ENCODE results near the gene OSBPL2.

Gene OSBPL2

DNA sequence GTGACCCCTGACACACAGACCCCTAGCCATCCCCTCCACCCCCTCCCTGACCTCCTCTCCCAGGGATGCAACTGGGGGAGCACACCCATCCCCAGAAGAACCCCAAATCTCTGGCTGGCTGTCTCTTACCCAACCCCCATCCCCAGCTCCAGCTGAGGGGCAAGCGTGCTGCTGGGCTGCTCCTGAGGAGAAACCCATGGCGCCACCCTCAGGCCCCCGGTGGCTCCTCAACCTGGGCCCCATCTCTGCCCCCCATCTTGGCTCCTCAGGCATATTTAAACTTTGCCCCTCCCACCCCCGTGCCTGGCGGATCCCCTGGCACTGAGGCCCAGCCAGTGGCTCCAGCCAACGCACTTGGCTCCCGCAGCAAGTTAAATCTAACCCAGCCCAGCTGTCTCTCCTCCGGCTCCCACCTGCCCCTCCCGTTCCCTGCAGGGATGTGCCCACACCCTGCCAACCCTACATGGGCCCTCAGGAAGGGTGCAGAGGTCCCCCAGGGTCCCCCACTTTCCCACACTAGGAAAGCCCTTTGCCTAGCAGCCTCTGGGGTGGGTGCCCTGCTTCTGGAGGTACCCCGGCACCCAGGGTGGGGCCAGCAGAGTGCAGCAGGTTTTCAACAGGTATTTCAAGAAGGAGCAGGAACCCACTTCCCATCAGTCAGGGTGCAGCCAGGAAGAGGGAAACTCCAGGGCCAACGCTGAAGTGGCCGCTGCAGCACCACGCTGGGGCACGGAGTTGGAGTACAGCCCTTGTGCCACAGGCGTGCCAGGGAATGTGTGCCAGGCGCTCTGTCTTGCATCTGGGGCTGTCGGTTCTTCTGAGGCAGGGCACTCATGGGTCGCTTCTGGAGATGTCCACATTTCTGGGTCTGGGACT lies 5.3 kb upstream of the OSBPL2 start:
- Mint-ChIP-seq H3K4me3 (no peak overlapping the region), H3K9me3 (peaks cover 2% of the 10 kb centered on the region), H3K4me1 (peaks cover 4% of the 10 kb centered on the region), H3K27ac (no peak overlapping the region), H3K36me3 (no peaks in the 10 kb centered on the region), H3K27me3 (peaks cover 6% of the 10 kb centered on the region)
- DNase-seq (ENCODE audit: low spot score in 2 of 2): no peak
- no peak for ATAC-seq (ENCODE audit: low read depth)

DNA sequence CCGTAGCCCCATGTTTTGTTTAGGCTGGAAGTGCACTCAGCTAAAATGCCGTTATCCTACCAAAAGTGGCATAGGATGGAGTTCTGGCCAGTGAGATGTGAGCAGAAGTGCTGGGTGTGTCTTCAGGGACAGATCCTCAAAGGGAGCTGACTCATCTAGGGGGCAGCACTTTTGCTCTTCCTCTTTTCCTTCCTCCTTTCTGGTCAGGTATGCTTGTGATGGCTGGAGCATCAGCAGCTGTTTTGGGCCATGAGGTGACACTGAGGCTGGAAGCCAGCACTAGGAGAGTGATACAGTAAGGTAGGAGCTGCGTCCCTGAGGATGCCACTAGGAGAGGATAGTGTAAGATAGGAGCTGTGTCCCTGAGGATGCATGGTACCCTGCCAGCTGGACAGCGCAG lies 4.6 kb upstream of the OSBPL2 start:
- H3K4me1 Mint-ChIP-seq: peaks cover 4% of the 10 kb centered on the region
- DNase-seq (ENCODE audit: low spot score in 2 of 2) (no peak), ATAC-seq (ENCODE audit: low read depth) (no peak)
- H3K27me3 Mint-ChIP-seq: peaks cover 6% of the 10 kb centered on the region
- H3K36me3 Mint-ChIP-seq: no peaks in the 10 kb centered on the region
- no peak overlapping the region for H3K4me3 Mint-ChIP-seq
- peaks cover 2% of the 10 kb centered on the region for H3K9me3 Mint-ChIP-seq
- H3K27ac Mint-ChIP-seq: no peak overlapping the region

DNA sequence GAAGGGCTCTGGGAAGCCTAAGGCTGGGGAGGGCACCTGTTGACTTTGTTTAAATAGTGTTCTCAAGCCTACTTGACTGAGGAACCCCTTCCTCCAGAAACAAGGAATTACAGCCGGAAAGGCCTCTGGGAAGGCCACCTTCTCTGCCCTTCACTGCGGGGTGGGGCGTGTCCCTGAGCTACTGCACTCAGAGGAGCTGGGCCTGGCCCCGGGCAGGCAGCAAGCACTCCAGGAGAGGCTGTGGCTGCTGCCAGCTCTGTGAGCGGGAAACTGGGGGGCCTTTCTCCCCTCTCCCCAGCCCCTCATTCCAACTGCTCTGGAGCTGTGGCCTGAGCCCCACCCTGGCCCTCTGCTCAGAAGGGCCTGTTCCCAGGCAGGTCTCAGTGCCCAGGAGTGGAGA lies 4.0 kb upstream of the OSBPL2 start:
- DNase-seq (ENCODE audit: low spot score in 2 of 2) (no peak), ATAC-seq (ENCODE audit: low read depth) (no peak)
- H3K27ac Mint-ChIP-seq: no peak overlapping the region
- peaks cover 7% of the 10 kb centered on the region for H3K4me1 Mint-ChIP-seq
- H3K27me3 Mint-ChIP-seq: peaks cover 6% of the 10 kb centered on the region
- H3K9me3 Mint-ChIP-seq: peaks cover 2% of the 10 kb centered on the region
- H3K4me3 Mint-ChIP-seq: no peak overlapping the region
- H3K36me3 Mint-ChIP-seq: no peaks in the 10 kb centered on the region

DNA sequence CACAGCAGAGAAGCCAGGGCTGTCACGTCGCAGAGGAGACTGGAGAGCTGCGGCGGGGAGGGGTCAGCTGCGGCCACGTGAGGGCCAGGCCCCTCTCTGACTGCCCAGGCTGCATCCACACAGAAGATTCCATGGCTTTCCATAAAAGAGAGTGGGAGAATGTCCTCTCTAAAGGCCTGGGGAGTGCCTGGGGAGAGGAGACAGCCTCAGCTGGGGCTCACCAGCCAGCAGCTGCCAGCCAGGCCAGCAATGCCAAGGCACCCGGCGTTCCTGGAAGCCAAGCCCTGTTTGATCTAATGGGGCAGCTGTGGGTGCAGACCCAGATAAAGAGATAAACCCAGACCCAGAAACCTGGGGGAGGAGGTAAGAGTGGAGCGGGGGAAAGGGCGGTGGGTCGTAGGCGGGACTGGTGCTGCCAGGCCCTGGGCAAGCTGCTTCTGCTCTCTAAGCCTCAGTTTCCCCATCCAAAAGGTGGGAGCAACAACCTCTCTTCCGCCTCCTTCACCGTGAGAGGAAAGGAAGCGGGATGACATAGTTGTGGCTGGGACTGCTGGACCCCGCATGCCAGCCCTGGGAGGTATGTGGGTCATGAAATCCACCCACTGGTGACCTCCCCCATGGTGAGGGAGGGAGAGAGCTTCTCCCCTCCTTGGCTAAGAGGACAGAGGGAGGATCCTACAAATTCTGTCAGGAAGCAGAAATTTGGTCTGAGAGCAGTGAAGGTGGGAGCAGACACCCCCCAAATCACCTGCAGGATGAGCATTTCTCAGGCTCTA lies 3.1 kb upstream of the OSBPL2 start:
- Mint-ChIP-seq H3K4me3 (no peak overlapping the region), H3K27me3 (peaks cover 6% of the 10 kb centered on the region), H3K4me1 (peaks cover 12% of the 10 kb centered on the region), H3K27ac (no peak overlapping the region), H3K36me3 (no peaks in the 10 kb centered on the region), H3K9me3 (peaks cover 2% of the 10 kb centered on the region)
- ATAC-seq (ENCODE audit: low read depth) (no peak), DNase-seq (ENCODE audit: low spot score in 2 of 2) (no peak)

DNA sequence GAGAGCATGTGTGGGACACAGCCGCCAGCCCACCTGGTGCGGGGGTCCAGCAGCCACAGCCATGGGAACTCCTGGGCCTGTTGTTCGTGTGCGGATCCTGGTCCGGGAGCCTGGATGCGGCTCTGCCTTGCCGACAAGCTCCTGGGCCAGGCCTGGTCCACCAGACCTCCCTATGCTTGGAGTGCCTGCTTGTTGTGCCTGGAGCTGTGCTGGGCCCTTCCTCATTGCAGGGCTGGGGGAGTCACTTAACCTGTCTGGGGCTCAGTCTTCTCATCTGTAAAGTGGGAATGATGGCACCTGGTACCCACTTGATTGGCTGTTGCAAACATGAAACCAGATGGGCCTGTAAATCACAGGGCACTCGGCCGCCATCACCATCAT lies 2.6 kb upstream of the OSBPL2 start:
- H3K27ac Mint-ChIP-seq: no peak overlapping the region
- peaks cover 2% of the 10 kb centered on the region for H3K9me3 Mint-ChIP-seq
- H3K36me3 Mint-ChIP-seq: no peaks in the 10 kb centered on the region
- no peak overlapping the region for H3K4me3 Mint-ChIP-seq
- H3K27me3 Mint-ChIP-seq: peaks cover 6% of the 10 kb centered on the region
- H3K4me1 Mint-ChIP-seq: peaks cover 13% of the 10 kb centered on the region
- DNase-seq (ENCODE audit: low spot score in 2 of 2) (no peak), ATAC-seq (ENCODE audit: low read depth) (no peak)

DNA sequence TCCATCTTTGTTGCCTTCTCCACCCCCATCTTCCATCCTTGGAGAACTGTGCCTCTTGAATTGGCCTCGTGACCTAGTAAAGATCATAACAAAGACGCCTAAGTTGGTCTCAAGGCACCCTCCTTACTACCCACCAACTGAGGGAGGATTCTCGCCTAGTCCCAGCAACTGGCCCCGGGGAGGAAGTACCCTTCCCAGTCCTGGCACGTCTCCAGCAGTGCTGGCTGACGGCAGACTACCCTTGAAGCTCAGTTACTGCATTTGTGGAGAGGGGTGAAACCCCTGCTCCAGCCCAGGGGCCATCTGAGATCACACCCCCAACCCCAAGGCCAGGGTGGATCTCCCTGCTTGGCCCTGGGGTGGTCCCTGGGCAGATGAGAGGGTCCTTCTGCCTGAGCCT lies 2.1 kb upstream of the OSBPL2 start:
- Mint-ChIP-seq H3K9me3 (peaks cover 2% of the 10 kb centered on the region), H3K4me3 (no peak overlapping the region), H3K27ac (no peak overlapping the region), H3K36me3 (no peaks in the 10 kb centered on the region), H3K4me1 (peaks cover 13% of the 10 kb centered on the region), H3K27me3 (peaks cover 6% of the 10 kb centered on the region)
- ATAC-seq (ENCODE audit: low read depth): no peak
- no peak for DNase-seq (ENCODE audit: low spot score in 2 of 2)

DNA sequence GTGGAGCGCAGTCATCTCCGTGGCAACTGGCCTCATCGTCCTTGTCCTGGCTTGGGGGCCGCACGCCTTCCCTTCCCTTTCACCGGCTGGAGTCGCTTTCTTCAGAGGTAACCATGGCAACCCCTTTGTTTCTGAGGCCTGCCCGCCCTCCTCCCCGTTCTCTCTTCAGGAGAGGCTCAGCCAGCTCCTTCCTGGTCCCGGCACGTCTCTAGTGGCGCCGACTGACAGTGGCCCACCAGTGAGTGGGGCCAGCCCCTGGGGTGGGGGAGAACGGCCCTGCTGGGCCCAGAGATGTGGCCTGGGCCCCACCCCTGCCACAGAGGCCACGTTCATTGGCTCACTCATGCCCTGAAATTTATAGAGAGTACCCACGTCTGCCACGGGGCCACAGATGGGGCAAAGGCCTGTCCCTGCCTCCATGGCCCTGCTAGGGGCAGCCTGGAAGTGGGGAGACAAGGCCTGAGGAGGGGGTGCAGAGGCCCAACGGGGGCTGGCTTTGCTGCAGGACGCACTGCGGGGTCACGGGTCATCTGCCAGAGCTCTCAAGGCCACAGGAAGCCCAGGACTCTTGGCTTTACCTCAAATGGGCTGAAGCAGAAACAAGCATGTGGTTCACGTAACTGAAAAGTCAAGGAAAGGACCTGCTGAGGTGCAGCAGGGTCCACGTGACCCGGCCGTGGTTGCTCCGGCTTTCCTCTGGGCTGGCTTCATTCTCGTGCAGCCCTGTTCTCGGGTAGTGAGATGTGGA lies 1.4 kb upstream of the OSBPL2 start:
- H3K9me3 Mint-ChIP-seq: peaks cover 2% of the 10 kb centered on the region
- ATAC-seq (ENCODE audit: low read depth) (no peak), DNase-seq (ENCODE audit: low spot score in 2 of 2) (no peak)
- no peaks in the 10 kb centered on the region for H3K36me3 Mint-ChIP-seq
- no peak overlapping the region for H3K4me3 Mint-ChIP-seq
- H3K27ac Mint-ChIP-seq: no peak overlapping the region
- H3K4me1 Mint-ChIP-seq: peaks cover 13% of the 10 kb centered on the region
- peaks cover 6% of the 10 kb centered on the region for H3K27me3 Mint-ChIP-seq

DNA sequence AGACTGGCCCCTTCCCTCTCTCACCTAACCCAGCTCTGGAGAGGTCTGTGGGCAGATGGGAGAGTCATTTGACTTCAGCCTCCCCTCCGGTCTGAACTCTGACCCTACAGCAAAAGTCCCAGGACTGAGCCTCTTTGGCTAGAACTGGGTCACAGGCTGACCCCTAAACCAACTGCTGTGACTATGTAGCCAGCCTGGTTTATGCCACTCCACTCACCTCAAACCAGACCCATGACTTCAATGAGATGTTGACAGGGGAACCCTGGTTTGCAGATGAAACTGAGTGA lies 864 bp upstream of the OSBPL2 start:
- Mint-ChIP-seq H3K36me3 (no peaks in the 10 kb centered on the region), H3K27ac (peak overlapping the region; percentile 92), H3K4me1 (peaks cover 13% of the 10 kb centered on the region), H3K4me3 (peak overlapping the region; percentile 84), H3K9me3 (peaks cover 2% of the 10 kb centered on the region), H3K27me3 (peaks cover 6% of the 10 kb centered on the region)
- DNase-seq (ENCODE audit: low spot score in 2 of 2) (no peak), ATAC-seq (ENCODE audit: low read depth) (no peak)

DNA sequence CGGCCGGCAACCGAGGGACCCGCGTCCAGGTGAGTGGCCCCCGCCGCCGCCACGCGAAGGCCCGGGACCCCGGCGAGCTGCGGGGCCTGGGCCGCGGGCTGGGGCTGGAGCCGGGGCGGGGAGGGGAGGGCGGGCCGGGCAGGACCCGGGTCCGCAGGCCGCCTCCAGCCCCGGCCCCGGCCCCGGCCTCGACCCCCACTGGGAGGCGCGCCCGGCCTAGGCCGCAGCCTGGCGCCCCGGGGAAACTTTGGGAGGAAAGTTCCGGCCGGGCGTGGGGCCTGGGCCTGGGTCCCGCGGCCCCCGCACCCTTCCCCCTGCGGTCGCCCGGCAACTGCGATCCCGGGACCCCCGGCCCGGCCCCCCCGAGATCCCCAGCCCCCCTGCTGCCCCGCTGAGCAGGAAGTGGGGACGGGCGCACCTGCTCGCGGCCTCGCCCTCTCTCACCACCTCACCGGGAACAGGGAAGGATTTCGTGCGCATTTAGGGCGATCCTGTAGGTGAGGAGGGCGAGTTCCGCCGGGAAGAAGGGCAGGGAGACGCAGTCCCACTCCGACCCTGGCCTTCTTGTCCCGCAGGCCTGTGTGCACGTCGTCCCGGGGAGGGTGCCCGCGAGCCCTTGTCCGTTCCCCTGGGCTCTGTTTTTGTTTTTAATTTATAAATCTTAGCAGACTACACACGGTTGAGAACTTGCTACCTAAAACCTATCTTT lies 402 bp downstream of the OSBPL2 start:
- peak overlapping the region; percentile 92 for H3K27ac Mint-ChIP-seq
- H3K27me3 Mint-ChIP-seq: peaks cover 5% of the 10 kb centered on the region
- DNase-seq (ENCODE audit: low spot score in 2 of 2) (no peak), ATAC-seq (ENCODE audit: low read depth) (no peak)
- peaks cover 13% of the 10 kb centered on the region for H3K4me1 Mint-ChIP-seq
- peak overlapping the region; percentile 84 for H3K4me3 Mint-ChIP-seq
- H3K9me3 Mint-ChIP-seq: peaks cover 1% of the 10 kb centered on the region
- no peaks in the 10 kb centered on the region for H3K36me3 Mint-ChIP-seq

DNA sequence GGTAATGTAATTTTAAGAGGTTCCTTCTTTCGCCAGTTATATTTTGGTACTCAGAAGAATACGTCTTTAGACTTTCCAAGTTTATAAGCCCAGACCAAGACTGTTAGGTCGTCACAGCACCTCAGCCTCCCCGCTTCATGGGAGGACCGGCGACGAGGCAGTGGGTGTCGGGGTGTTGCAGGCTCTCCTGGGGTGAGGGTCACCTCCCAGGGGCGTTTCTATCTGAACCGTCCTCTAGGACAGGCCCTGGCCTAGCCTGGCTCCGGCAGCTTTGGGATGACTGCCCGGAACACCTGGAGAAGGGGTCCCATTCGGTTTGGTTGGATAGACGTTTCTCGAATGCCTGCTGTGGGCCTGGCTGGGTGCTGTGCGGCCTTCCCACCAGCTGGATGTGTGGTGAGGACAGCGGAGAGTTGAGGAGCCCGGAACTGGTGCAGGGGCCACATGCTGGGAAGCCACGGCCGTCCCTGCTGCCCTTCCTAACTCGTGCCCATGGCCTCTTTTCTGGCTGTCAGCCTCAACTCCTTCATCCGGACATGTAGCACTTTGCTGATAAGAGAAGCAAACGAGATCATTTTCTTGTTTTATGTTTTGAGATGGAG lies 1.1 kb downstream of the OSBPL2 start:
- Mint-ChIP-seq H3K9me3 (no peaks in the 10 kb centered on the region), H3K27me3 (peaks cover 4% of the 10 kb centered on the region), H3K27ac (peak overlapping the region; percentile 72), H3K36me3 (no peaks in the 10 kb centered on the region), H3K4me1 (peaks cover 13% of the 10 kb centered on the region), H3K4me3 (peak overlapping the region; percentile 80)
- DNase-seq (ENCODE audit: low spot score in 2 of 2): no peak
- ATAC-seq (ENCODE audit: low read depth): no peak

DNA sequence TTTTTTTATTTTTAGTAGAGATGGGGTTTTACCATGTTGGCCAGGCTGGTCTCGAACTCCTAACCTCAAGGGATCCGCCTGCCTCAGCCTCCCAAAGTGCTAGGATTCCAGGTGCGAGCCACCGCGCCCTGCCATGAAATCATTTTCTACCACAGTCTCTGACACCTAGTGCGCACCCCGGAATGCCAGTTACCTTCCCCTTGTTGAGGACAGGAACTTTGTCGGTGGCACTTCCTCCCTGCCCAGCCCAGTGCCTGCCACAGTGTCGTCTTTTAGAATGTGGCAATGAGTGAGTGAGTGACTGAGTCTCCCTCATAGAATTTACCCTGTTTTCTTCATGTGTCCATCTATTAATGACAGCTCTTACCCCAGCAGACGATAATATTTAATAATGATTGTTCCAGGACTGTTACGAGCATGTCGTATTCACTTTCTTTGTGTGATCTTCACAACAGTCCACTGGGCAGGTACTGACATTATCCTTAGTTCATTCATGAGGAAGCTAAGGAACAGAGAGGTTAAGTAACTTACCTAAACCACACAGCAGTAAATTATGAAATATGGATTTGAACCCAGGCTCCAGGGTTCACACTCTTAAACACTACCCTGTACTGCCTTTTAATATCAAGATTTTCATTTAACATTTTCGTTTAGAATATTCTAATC lies 1.8 kb downstream of the OSBPL2 start:
- no peak for ATAC-seq (ENCODE audit: low read depth)
- H3K27me3 Mint-ChIP-seq: peaks cover 4% of the 10 kb centered on the region
- no peaks in the 10 kb centered on the region for H3K9me3 Mint-ChIP-seq
- H3K4me3 Mint-ChIP-seq: peak overlapping the region; percentile 50
- H3K4me1 Mint-ChIP-seq: peaks cover 13% of the 10 kb centered on the region
- no peak for DNase-seq (ENCODE audit: low spot score in 2 of 2)
- no peaks in the 10 kb centered on the region for H3K36me3 Mint-ChIP-seq
- peak overlapping the region; percentile 24 for H3K27ac Mint-ChIP-seq

DNA sequence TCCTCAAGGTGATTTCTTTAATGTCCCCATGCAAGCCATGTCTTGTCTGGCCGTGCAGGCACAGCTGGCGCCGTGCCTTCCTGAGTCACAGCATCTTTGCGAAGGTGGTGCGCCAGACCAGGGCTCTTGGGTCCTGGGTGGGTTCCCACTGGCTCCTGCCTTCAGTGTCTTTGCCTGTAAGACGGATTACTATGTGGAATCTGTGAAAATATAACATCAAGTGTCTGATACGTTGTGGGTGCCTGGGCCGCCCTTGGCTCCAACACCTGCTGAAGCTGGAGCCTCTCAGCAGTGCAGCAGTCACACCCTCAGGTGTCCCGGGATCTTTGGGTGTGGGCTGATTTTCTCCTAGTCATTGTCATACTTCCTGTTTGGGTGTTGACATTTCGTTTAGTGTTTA lies 3.2 kb downstream of the OSBPL2 start:
- Mint-ChIP-seq H3K4me1 (peaks cover 15% of the 10 kb centered on the region), H3K9me3 (no peaks in the 10 kb centered on the region), H3K4me3 (no peak overlapping the region), H3K27ac (peak overlapping the region; percentile 41), H3K36me3 (no peaks in the 10 kb centered on the region), H3K27me3 (no peaks in the 10 kb centered on the region)
- no peak for DNase-seq (ENCODE audit: low spot score in 2 of 2)
- ATAC-seq (ENCODE audit: low read depth): no peak

DNA sequence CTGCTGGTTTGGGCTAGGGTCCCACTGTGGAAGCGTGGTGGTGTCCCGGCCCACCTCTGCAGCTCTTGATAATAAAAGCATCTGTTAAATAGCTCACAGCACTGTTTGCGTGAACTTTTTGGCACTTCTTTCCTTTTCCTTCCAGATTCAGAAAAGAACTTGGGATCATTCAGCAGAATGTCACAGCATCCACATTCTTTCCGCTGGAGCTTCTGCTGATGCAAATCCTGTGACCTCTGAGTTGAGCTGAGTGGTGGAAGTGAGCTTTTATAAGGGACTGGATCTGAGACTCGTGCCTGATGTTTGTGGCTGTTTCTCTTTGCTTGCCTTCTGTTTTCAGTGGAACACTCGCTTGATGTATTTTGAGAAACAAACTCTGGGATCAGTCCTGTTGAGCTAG lies 3.9 kb downstream of the OSBPL2 start:
- peak overlapping the region; percentile 41 for H3K27ac Mint-ChIP-seq

More for the DNA sequence above, 3.9 kb downstream of the OSBPL2 start:
- no peaks in the 10 kb centered on the region for H3K36me3 Mint-ChIP-seq
- no peaks in the 10 kb centered on the region for H3K9me3 Mint-ChIP-seq
- DNase-seq (ENCODE audit: low spot score in 2 of 2) (no peak), ATAC-seq (ENCODE audit: low read depth) (no peak)
- no peak overlapping the region for H3K4me3 Mint-ChIP-seq
- peaks cover 16% of the 10 kb centered on the region for H3K4me1 Mint-ChIP-seq
- no peaks in the 10 kb centered on the region for H3K27me3 Mint-ChIP-seq

Data from memory B cell (primary cell).